ENCODE measurements around the gene OR52K1.
"Not testable (repeated sequence)": the region's sequence is repeated elsewhere in the genome, so short reads cannot be mapped to it uniquely, and the experiment has no call there.

The OR52K1 gene

DNA sequence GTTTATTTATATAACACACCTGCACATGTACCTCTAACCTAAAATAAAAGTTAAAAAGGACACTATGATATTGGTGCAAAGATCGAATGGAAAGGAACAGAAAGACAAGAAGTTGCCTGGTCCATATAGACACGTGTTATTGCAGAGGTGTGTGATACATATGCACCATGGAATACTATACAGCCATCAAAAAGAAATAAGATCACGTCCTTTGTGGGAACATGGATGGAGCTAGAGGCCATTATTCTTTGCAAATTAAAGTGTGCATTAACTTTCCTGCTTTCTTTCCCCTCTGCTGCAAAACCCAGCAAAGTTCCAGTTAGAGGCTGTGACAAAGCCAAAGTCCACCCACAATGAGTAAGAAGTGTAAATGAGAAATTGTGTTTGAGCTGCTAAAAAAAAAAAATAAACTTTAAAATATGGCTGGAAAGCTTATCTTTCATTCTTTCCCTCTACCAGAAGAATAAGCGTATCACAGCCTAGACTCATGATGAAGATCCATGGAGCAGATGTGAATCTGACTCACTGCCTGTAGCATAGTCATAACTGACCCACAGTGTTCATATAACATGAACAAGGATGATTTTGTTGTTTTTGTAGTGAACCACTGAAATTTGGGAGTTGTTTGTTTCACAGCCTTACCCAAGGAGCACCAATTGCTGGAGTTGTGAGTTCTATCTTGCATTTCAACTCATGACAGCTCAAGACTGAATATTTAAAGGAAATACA, 9.6 kb downstream of the OR52K1 start:
- DNase-seq: no peak

DNA sequence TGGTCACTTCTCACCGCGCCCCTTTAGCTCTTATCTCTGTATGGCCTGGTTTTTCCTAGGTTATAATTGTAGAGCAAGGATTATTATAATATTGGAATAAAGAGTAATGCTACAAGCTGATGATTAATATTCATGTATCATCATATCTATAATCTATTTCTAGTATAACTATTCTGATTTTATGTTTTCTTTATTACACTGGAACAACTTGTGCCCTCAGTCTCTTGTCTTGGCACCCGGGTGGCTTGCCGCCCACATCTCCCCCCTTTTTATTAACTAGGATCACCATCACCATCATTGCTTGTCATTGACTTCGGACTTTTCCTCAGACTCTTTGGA, 11.0 kb downstream of the OR52K1 start:
- DNase-seq: no peak

DNA sequence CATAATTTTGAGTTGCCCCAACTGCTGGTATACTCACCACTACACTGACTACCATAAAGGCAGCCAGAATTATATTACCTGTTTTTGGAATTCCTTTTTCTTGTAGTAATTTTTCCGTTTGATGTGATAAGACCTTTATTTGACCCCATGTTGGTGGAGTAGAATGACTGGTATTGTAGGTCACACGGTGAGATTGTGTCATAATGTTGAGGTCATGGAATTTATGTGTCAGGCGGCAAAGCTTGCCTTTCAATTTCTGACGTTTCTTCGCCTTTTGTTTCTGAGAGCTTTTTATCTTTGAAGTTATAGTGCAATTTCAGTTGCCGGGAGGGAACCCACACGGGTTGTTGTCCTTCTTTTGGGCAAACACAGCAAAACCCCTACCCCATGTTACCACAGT, 13.0 kb downstream of the OR52K1 start:
- no peak for DNase-seq

DNA sequence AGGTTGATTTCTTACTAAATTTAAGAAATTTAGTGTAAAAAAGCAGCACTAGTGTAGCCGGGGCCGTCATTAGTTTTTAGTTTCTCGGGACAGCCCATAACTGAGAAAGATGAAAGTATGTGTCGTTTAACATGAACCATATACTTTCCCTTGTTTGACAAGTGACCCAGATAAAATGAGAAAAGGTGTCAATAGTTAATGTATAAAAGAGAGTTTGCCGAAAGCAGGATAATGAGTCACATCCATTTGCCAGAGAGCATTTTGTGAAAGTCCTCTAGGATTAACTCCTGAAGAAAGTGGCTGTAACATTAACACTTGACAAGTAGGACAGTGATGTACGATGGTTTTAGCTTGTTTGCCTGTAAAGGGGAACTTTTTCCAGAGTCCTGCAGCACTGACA, 13.5 kb downstream of the OR52K1 start:
- DNase-seq: no peak

DNA sequence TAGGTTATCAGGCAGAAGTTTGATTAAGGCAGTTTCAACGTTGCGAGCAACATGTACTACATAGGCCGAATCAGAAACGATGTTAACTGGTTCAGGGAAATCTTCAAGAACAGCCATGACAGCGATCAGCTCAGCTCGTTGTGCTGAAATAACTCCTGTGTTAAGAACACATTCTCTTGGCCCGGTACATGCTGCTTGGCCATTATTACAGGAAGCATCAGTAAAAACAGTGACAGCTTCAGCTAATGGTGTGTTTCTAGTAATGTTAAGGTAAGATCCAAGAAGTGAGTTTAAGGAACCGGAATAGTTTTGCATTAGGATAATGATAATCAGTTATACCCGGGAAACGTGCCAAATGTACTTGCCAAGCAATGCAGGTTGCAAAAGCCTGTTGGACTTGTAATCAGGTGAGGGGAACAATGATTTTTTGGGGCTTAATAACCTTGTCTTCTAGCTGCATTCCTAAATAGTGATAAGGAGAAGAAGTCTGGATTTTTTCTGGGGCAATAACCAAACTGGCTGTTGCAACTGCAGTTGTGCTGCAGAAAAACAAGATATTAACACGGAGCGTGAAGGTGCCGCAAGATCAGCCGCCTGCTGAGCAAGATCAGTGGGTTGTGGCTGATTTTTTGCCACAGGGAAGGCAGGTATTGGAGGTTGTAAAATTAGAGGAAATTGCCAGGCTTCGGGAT, 14.3 kb downstream of the OR52K1 start:
- no peak for DNase-seq

DNA sequence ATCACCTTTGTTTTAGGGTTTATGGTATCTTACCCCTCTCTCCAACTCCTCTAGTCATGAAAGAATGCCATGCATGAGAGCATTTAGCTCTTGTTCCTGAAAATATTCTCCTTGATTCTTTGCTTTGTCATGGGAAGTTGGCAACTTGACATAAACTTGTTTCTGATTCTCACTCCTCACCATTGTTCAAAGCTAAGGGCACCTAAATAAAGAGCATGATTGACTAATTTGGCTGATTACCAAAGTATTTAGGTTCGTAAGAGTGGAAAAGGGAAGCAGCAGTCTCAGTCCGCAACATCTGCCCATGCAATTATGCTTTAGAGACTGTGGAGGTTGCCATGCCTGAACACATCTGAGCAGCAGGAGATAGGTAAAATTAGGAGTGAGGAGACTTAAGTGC, 26.4 kb downstream of the OR52K1 start:
- DNase-seq: no peak

DNA sequence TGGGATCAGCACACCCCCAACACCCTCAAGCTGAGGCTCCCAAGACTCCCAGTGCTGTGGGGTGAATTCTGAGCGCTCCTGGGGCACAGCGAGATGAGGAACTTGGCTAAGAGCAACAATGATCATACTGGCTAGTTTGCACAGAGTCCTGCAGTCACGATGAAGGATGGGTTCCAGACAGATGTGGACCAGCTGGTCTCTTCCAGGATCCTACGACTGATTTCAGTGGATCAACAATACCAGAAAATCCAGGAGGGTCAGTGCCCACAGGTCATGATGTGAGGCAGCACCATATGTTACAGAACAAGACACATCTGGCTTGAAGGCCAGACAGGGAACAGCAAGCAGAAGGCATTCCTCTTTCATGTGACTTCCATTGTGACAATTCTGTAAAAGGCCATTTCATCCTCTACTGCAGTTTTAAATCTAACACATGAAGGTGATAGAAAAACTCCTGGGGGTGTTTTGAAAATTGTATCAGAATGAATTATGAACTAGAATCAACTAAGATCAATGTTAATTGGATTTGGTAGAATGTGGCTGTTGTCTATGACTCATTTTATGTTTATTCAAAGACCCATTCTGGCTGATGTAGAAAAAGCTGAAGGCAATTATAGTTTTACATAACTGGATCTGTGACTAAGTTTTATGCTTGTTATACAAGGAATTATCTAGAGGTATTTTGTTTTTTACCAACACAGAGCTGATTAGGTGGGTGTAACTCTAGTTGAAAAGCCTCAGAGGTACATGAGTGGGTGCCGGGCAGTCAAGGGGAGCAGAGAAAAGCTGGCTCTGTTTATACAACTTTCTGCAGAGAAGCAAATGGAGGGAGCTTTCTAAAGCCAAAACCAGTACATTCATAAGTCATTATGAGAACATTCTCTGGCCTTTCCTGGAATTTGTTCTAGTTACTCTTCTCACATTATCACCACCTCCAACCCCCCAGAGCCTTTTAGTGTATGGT, 29.1 kb downstream of the OR52K1 start:
- DNase-seq: no peak

DNA sequence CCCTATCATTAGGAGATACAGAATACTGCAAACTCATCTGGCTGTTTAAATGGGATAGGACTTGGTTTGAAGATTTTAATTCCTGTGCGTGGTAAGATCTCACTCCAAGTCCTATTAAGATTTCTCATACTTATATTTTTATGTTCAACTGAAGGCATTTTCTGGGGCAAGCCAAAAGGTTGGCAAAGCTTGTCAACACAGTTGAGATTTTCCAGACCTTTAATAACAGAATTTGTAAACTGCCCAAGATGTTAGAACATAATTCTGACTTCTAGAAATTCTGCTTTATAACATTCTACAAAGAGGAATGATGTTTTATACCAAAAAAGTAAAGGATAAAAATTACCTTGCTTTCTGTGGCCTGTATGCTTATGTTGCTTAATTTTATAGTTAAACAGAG, 31.8 kb downstream of the OR52K1 start:
- no peak for DNase-seq

DNA sequence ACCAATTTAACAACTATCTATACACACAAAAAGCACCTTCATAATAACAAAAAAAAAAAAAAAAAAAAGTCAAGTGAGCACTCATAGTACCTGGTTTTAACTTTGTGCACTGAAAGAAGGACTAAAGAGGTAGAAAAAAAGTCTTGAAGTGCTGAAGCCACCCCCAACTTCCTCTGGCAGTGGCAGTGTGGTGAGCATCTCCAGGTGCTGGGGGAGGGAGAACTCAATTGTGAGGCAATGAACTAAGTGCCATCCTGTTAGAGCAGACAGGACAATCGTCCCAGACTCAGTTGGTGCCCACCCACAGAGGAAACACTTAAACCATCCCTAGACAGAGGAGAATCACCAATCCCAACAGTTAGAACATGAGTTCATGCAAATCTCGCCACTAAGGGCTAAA, 39.9 kb downstream of the OR52K1 start:
- DNase-seq: no peak

DNA sequence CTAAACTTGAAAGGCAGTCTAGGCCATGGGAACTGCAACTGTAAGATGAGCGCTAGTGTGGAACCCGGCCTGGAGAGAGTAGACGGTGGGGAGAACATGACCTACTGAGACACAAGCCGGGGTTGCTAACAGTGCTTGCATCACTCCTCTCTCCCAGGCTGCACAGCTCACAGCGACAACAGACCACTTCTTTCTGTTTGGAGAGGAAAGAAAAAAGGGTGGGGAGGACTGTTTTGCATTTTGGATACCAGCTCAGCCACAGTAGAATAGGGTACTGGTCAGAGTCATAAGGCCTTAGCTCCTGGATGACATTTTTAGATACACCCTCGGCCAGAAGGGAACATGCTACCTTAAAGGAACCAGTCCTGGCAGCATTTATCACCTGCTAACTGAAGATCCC, 40.3 kb downstream of the OR52K1 start:
- no peak for DNase-seq

DNA sequence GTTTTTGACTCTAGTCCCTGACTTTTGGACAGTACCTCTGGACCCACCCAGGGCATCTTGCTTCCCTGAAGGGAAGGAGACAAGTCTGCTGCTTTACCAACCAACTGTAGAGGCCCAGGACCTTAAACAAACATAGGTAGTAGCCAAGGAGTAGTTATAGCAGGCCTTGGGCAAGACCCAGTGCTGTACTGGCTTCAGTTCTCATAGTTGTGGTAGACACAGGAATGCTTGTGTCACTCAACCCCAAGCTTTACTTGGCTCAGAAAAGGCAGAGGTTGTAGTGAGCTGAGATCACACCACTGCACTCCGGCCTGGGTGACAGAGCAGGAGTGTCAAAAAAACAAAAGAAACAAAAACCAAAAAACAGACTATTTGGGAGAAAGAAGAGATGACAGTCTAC, 41.2 kb downstream of the OR52K1 start:
- no peak for DNase-seq

DNA sequence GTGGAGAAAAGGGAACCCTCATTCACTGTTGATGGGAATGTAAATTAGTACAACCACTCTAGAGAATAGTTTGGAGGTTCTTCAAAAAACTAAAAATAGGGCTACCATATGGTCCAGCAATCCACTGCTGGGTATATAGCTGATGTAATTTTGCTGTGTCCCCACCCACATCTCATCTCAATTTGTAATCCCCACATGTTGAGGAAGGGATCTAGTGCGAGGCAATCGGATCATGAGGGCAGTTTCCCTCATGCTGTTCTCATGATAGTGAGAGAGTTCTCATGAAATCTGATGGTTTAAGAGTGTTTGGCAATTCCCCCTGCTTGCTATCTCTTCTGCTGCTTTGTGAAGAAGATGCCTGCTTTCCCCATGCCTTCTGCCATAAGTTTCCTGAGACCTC, 45.5 kb downstream of the OR52K1 start:
- no peak for DNase-seq

DNA sequence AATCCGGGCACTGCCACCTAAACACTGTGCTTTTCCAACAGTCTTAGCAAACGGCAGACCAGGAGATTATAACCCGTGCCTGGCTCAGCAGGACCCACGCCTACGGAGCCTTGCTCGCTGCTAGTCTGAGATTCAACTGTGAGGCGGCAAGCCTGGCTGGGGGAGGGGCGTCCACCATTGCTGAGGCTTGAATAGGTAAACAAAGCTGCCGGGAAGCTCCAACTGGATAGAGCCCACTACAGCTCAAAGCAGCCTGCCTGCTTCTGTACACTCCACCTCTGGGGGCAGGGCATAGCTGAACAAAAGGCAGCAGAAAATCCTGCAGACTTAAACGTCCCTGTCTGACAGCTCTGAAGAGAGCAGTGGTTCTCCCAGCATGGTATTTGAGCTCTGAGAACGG, 49.2 kb downstream of the OR52K1 start:
- DNase-seq: not testable (repeated sequence)

DNA sequence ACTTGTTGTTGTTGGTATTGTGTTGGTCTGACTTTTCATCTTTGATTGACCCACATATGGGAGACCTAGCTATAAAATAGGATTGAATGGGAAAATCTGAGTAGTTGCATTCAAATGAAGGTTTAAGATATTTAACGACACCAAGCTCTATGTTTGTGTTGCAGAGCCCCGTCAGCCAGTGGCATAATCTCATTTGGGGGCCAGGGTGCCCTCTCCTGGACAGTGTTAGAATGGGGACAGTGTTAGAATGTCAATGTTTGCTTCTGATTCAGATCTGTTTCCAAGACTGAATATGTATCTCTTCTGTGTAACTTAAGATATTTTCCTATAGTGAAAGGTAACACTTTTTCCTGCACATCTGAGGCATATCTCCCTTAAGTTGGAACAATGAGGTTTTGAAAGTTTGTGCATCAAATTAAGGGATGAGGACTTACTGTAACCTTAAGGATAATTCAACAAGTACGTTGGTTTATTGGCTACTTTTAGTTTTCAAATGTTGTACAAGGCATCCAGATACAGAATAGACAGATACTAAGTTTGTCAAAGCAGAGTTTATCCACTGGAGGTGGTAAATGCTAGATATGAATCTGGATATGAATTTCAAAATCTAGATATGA, 57.3 kb downstream of the OR52K1 start:
- no peak for DNase-seq

DNA sequence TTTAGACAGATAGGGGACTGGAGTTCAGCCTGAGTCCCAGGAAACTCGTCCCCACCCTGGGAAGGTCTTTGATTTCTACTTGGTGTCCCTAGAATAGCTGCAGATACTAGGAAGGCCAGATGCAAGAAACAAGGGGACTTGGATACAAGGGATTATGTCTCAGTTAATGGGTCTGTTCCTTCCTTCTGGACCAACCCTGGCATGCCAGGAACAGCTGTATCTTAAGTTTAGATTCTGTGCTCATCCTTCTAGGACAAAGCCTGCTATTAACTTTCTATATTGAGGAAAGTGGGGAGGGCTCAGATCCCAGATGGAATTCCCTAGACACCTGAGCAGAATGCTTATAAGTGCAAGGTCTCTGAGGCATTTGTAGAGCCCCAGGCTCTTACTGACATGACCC, 58.6 kb downstream of the OR52K1 start:
- no peak for DNase-seq
